HL-60 (cell line): ENCODE results near the gene VAMP4.

Experiments used
- DNase-seq, 2 experiments: peaks; one replicate each; pipeline ENCODE4 v3.0.0-alpha.2; 2010 to 2020; ENCODE audit warnings: low read depth in 1 of 2, low spot score in 1 of 2
- H3K27ac ChIP-seq: fragments of 250-450 bp; sonication (Bioruptor Pico); replicated peaks from 2 replicates; pipeline ENCODE4 v1.5.1; 2020; ENCODE audit warnings: mild to moderate bottlenecking, moderate library complexity
- H3K27me3 ChIP-seq: fragments of 250-450 bp; sonication (Bioruptor Pico); 2 replicates; pipeline ENCODE4 v1.5.1; 2021; ENCODE audit warnings: mild to moderate bottlenecking, moderate library complexity; ENCODE audit not compliant: insufficient read depth, poor library complexity, severe bottlenecking
- H3K4me3 ChIP-seq: replicated peaks from 2 replicates; pipeline ENCODE4 v1.5.1; 2011; ENCODE audit warnings: mild to moderate bottlenecking, control low read depth, low read length; ENCODE audit not compliant: insufficient read depth
- GABPA ChIP-seq: IDR thresholded peaks from 2 replicates; pipeline ENCODE4 v1.6.1; 2012; ENCODE audit warnings: low read depth
- POLR2AphosphoS5 ChIP-seq: IDR thresholded peaks from 2 replicates; pipeline ENCODE4 v1.6.1; 2012; ENCODE audit warnings: low read depth
- SPI1 ChIP-seq: IDR thresholded peaks from 2 replicates; pipeline ENCODE4 v1.6.1; 2012; ENCODE audit warnings: low read depth, mild to moderate bottlenecking, borderline replicate concordance
- TF ChIP-seq, protein P1 (sequence below): IDR thresholded peaks from 2 replicates; pipeline ENCODE4 v1.6.1; 2012; ENCODE audit warnings: low read depth; ENCODE audit not compliant: insufficient replicate concordance
- TF ChIP-seq, protein P2 (sequence below): IDR thresholded peaks from one replicate; pipeline ENCODE4 v1.5.1; 2011; ENCODE audit warnings: low read length, control low read depth, inconsistent platforms; ENCODE audit not compliant: insufficient read depth

The VAMP4 gene

DNA sequence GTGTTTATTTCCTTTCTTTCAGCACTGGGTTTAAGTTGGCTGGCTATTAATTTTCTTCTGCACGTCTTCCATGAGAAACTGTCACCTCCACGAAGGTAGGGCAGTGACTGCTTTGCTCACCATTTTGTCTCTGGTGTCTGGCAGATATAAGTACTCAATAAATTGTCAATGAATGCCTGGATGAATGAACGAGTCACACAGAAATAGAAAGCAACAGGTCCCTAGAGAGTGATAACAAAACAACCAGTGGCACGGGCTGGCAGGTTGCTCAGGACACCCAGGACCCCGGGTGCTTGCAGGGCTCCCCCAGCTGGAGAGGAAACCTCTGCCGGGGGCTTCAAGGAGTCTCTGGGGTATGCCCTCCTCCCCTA lies 86.1 kb downstream of the VAMP4 start:
- no peak for DNase-seq
- no peak overlapping the region for H3K27ac ChIP-seq
- no peak overlapping the region for H3K4me3 ChIP-seq
- peaks cover 9% of the 10 kb centered on the region for H3K27me3 ChIP-seq
- TF ChIP-seq, protein P1, sequence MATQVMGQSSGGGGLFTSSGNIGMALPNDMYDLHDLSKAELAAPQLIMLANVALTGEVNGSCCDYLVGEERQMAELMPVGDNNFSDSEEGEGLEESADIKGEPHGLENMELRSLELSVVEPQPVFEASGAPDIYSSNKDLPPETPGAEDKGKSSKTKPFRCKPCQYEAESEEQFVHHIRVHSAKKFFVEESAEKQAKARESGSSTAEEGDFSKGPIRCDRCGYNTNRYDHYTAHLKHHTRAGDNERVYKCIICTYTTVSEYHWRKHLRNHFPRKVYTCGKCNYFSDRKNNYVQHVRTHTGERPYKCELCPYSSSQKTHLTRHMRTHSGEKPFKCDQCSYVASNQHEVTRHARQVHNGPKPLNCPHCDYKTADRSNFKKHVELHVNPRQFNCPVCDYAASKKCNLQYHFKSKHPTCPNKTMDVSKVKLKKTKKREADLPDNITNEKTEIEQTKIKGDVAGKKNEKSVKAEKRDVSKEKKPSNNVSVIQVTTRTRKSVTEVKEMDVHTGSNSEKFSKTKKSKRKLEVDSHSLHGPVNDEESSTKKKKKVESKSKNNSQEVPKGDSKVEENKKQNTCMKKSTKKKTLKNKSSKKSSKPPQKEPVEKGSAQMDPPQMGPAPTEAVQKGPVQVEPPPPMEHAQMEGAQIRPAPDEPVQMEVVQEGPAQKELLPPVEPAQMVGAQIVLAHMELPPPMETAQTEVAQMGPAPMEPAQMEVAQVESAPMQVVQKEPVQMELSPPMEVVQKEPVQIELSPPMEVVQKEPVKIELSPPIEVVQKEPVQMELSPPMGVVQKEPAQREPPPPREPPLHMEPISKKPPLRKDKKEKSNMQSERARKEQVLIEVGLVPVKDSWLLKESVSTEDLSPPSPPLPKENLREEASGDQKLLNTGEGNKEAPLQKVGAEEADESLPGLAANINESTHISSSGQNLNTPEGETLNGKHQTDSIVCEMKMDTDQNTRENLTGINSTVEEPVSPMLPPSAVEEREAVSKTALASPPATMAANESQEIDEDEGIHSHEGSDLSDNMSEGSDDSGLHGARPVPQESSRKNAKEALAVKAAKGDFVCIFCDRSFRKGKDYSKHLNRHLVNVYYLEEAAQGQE, result no peak
- TF ChIP-seq, protein P2, sequence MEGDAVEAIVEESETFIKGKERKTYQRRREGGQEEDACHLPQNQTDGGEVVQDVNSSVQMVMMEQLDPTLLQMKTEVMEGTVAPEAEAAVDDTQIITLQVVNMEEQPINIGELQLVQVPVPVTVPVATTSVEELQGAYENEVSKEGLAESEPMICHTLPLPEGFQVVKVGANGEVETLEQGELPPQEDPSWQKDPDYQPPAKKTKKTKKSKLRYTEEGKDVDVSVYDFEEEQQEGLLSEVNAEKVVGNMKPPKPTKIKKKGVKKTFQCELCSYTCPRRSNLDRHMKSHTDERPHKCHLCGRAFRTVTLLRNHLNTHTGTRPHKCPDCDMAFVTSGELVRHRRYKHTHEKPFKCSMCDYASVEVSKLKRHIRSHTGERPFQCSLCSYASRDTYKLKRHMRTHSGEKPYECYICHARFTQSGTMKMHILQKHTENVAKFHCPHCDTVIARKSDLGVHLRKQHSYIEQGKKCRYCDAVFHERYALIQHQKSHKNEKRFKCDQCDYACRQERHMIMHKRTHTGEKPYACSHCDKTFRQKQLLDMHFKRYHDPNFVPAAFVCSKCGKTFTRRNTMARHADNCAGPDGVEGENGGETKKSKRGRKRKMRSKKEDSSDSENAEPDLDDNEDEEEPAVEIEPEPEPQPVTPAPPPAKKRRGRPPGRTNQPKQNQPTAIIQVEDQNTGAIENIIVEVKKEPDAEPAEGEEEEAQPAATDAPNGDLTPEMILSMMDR, result no peak
- TF ChIP-seq POLR2AphosphoS5 (no peak), GABPA (no peak), SPI1 (no peak)

DNA sequence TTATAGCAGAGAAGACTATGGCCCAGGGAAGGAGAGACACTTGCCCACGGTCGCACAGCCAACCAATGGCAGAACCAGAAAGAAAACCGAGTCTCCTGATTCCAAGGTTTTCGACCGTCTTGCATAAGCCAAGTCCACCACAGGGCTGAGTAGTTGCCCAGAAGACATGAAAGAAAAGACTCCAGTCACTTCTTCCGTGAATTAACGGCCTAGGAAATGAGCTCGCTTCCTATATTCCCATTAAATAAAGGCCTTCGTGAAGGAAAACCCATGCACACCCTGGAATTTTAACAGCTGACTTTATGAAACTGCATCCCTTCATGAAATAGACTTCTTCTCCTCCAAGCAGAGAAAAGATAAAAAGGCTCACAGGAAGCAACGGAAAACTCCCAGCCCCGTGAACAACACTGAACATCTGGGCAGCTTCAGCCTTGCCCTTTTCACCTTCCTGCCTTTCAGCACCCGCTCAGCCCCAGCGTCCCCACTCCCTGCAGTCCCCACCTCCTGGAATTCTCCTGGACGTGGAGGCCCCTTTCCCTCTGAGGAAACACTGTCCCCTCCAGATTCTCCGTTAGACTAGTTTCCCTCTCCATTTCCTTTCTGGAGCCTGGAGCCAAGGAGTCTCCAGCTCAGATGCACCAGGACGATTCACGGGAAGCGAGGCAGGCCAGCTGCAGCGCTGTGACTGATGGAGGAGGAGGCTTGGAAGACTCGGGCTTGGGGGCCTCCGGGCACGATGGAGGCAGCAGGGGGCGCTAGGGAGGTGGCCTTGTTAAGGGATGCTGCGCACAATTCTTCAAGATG lies 86.7 kb downstream of the VAMP4 start:
- Histone ChIP-seq H3K4me3 (no peak overlapping the region), H3K27ac (no peak overlapping the region), H3K27me3 (peaks cover 9% of the 10 kb centered on the region)
- TF ChIP-seq SPI1 (no peak), GABPA (no peak), POLR2AphosphoS5 (no peak)
- TF ChIP-seq, protein P2, result peak; percentile 66
- TF ChIP-seq, protein P1, result no peak
- DNase-seq, result peak; percentile 15 to 58

DNA sequence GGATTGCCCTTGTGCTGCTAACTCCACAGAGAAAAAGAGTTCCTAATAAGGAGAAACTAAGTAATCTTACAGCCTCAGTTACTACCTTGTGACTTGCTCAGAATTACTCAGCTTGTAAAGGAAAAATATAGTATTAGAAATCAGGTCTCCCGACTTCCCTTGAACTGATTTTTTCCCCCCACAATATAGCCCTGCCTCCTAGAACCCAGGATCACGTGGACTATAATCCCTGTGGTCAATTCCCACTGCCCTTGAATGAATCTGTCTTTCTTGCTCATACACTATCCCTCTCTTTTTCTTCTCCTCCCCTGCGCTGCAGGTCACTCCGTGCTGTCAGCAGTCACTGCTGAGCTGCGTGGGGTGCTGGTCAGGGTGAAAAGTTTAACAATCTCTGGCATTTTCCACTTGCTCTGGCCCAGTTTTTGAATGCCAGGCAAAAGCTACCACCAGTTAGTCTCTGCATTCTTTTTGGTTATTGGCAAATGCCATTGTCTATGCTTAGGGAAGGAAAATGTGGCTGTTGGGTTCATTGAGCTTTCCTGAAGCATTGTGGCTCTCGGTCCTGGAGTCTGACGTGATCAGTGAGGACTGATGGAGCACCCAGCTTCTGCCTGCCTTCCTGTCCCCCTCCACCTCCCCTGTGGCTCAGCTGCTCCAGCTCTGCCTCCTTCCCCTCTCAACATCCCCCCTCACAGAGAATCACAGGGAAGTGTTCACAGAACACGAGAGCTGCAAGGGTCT lies 87.5 kb downstream of the VAMP4 start:
- DNase-seq, result no peak
- TF ChIP-seq, protein P2, result no peak
- TF ChIP-seq SPI1 (no peak), POLR2AphosphoS5 (no peak), GABPA (no peak)
- TF ChIP-seq, protein P1, result no peak
- Histone ChIP-seq H3K27me3 (peaks cover 9% of the 10 kb centered on the region), H3K4me3 (no peak overlapping the region), H3K27ac (no peak overlapping the region)
